Measurements from ENCODE around the gene ABHD8.
A peak's percentile ranks its signal among the peaks of the same experiment; 100 is the strongest.

Gene ABHD8

GRCh38 chr19:17346109-17346671, 43.0 kb upstream of the ABHD8 start:
- DNase-seq (ENCODE audit: low read depth, low spot score), result no peak
- no peak overlapping the region for H3K4me3 ChIP-seq (ENCODE audit: insufficient read length, low read depth)
- no peak overlapping the region for H3K9ac ChIP-seq (ENCODE audit: insufficient read length, low read depth)
- peaks cover 22% of the 10 kb centered on the region for H3K36me3 ChIP-seq (ENCODE audit: insufficient read depth, insufficient read length, low read length)
- no peaks in the 10 kb centered on the region for H3K27me3 ChIP-seq (ENCODE audit: insufficient read depth, insufficient read length)
- TF ChIP-seq ZNF274 (IDR thresholded peaks at IDR 0.05; ENCODE audit: low read depth, low read length), result no peak
- TF ChIP-seq YY1 (IDR thresholded peaks at IDR 0.05; ENCODE audit: insufficient read depth, insufficient read length), result no peak
- TF ChIP-seq SUZ12 (IDR thresholded peaks at IDR 0.05; ENCODE audit: extremely low read depth, insufficient read depth, insufficient read length), result no peak
- H3K4me1 ChIP-seq (ENCODE audit: insufficient read depth, insufficient read length), result peaks cover 8% of the 10 kb centered on the region
- no peaks in the 10 kb centered on the region for H3K9me3 ChIP-seq (ENCODE audit: insufficient read depth, low read length)

GRCh38 chr19:17341845-17342244, 38.6 kb upstream of the ABHD8 start:
- Histone ChIP-seq H3K9ac (ENCODE audit: insufficient read length, low read depth) (no peak overlapping the region), H3K27me3 (ENCODE audit: insufficient read depth, insufficient read length) (no peaks in the 10 kb centered on the region), H3K36me3 (ENCODE audit: insufficient read depth, insufficient read length, low read length) (peaks cover 40% of the 10 kb centered on the region), H3K4me3 (ENCODE audit: insufficient read length, low read depth) (no peak overlapping the region), H3K9me3 (ENCODE audit: insufficient read depth, low read length) (no peaks in the 10 kb centered on the region), H3K4me1 (ENCODE audit: insufficient read depth, insufficient read length) (peaks cover 19% of the 10 kb centered on the region)
- TF ChIP-seq ZNF274 (IDR thresholded peaks at IDR 0.05; ENCODE audit: low read depth, low read length) (no peak), SUZ12 (IDR thresholded peaks at IDR 0.05; ENCODE audit: extremely low read depth, insufficient read depth, insufficient read length) (no peak), YY1 (IDR thresholded peaks at IDR 0.05; ENCODE audit: insufficient read depth, insufficient read length) (no peak)
- DNase-seq (ENCODE audit: low read depth, low spot score), result no peak

- Histone ChIP-seq H3K9ac (ENCODE audit: insufficient read length, low read depth) (no peak overlapping the region), H3K4me1 (ENCODE audit: insufficient read depth, insufficient read length) (peaks cover 19% of the 10 kb centered on the region), H3K36me3 (ENCODE audit: insufficient read depth, insufficient read length, low read length) (peaks cover 40% of the 10 kb centered on the region), H3K9me3 (ENCODE audit: insufficient read depth, low read length) (no peaks in the 10 kb centered on the region), H3K27me3 (ENCODE audit: insufficient read depth, insufficient read length) (no peaks in the 10 kb centered on the region), H3K4me3 (ENCODE audit: insufficient read length, low read depth) (no peak overlapping the region)
- no peak for DNase-seq (ENCODE audit: low read depth, low spot score)
- TF ChIP-seq SUZ12 (IDR thresholded peaks at IDR 0.05; ENCODE audit: extremely low read depth, insufficient read depth, insufficient read length) (no peak), ZNF274 (IDR thresholded peaks at IDR 0.05; ENCODE audit: low read depth, low read length) (no peak), YY1 (IDR thresholded peaks at IDR 0.05; ENCODE audit: insufficient read depth, insufficient read length) (no peak)
These were observed 38.2 kb upstream of the ABHD8 start for GRCh38 chr19:17341386-17341785.

GRCh38 chr19:17340871-17341357, 37.7 kb upstream of the ABHD8 start:
- TF ChIP-seq YY1 (IDR thresholded peaks at IDR 0.05; ENCODE audit: insufficient read depth, insufficient read length), result no peak
- no peak for TF ChIP-seq ZNF274 (IDR thresholded peaks at IDR 0.05; ENCODE audit: low read depth, low read length)
- TF ChIP-seq SUZ12 (IDR thresholded peaks at IDR 0.05; ENCODE audit: extremely low read depth, insufficient read depth, insufficient read length), result no peak
- Histone ChIP-seq H3K4me1 (ENCODE audit: insufficient read depth, insufficient read length) (peaks cover 19% of the 10 kb centered on the region), H3K4me3 (ENCODE audit: insufficient read length, low read depth) (no peak overlapping the region), H3K9ac (ENCODE audit: insufficient read length, low read depth) (peak overlapping the region; percentile 65), H3K36me3 (ENCODE audit: insufficient read depth, insufficient read length, low read length) (peaks cover 40% of the 10 kb centered on the region), H3K9me3 (ENCODE audit: insufficient read depth, low read length) (no peaks in the 10 kb centered on the region), H3K27me3 (ENCODE audit: insufficient read depth, insufficient read length) (no peaks in the 10 kb centered on the region)
- no peak for DNase-seq (ENCODE audit: low read depth, low spot score)

GRCh38 chr19:17340302-17340870, 37.2 kb upstream of the ABHD8 start:
- TF ChIP-seq SUZ12 (IDR thresholded peaks at IDR 0.05; ENCODE audit: extremely low read depth, insufficient read depth, insufficient read length) (no peak), ZNF274 (IDR thresholded peaks at IDR 0.05; ENCODE audit: low read depth, low read length) (no peak), YY1 (IDR thresholded peaks at IDR 0.05; ENCODE audit: insufficient read depth, insufficient read length) (no peak)
- DNase-seq (ENCODE audit: low read depth, low spot score), result no peak
- H3K4me3 ChIP-seq (ENCODE audit: insufficient read length, low read depth), result no peak overlapping the region
- no peaks in the 10 kb centered on the region for H3K9me3 ChIP-seq (ENCODE audit: insufficient read depth, low read length)
- peaks cover 19% of the 10 kb centered on the region for H3K4me1 ChIP-seq (ENCODE audit: insufficient read depth, insufficient read length)
- H3K36me3 ChIP-seq (ENCODE audit: insufficient read depth, insufficient read length, low read length), result peaks cover 40% of the 10 kb centered on the region
- no peaks in the 10 kb centered on the region for H3K27me3 ChIP-seq (ENCODE audit: insufficient read depth, insufficient read length)
- peak overlapping the region; percentile 37 for H3K9ac ChIP-seq (ENCODE audit: insufficient read length, low read depth)

- Histone ChIP-seq H3K27me3 (ENCODE audit: insufficient read depth, insufficient read length) (no peaks in the 10 kb centered on the region), H3K4me1 (ENCODE audit: insufficient read depth, insufficient read length) (peaks cover 19% of the 10 kb centered on the region), H3K4me3 (ENCODE audit: insufficient read length, low read depth) (no peak overlapping the region), H3K9ac (ENCODE audit: insufficient read length, low read depth) (peak overlapping the region; percentile 27), H3K9me3 (ENCODE audit: insufficient read depth, low read length) (no peaks in the 10 kb centered on the region), H3K36me3 (ENCODE audit: insufficient read depth, insufficient read length, low read length) (peaks cover 39% of the 10 kb centered on the region)
- DNase-seq (ENCODE audit: low read depth, low spot score), result no peak
- no peak for TF ChIP-seq YY1 (IDR thresholded peaks at IDR 0.05; ENCODE audit: insufficient read depth, insufficient read length)
- TF ChIP-seq ZNF274 (IDR thresholded peaks at IDR 0.05; ENCODE audit: low read depth, low read length), result no peak
- TF ChIP-seq SUZ12 (IDR thresholded peaks at IDR 0.05; ENCODE audit: extremely low read depth, insufficient read depth, insufficient read length), result no peak
These were observed 36.0 kb upstream of the ABHD8 start for GRCh38 chr19:17339088-17339741.

GRCh38 chr19:17338433-17339078, 35.3 kb upstream of the ABHD8 start:
- H3K9ac ChIP-seq (ENCODE audit: insufficient read length, low read depth), result peak overlapping the region; percentile 97
- H3K4me3 ChIP-seq (ENCODE audit: insufficient read length, low read depth), result peak overlapping the region; percentile 99
- no peak for DNase-seq (ENCODE audit: low read depth, low spot score)
- H3K4me1 ChIP-seq (ENCODE audit: insufficient read depth, insufficient read length), result peaks cover 19% of the 10 kb centered on the region
- TF ChIP-seq ZNF274 (IDR thresholded peaks at IDR 0.05; ENCODE audit: low read depth, low read length) (no peak), YY1 (IDR thresholded peaks at IDR 0.05; ENCODE audit: insufficient read depth, insufficient read length) (no peak), SUZ12 (IDR thresholded peaks at IDR 0.05; ENCODE audit: extremely low read depth, insufficient read depth, insufficient read length) (no peak)
- no peaks in the 10 kb centered on the region for H3K27me3 ChIP-seq (ENCODE audit: insufficient read depth, insufficient read length)
- peaks cover 34% of the 10 kb centered on the region for H3K36me3 ChIP-seq (ENCODE audit: insufficient read depth, insufficient read length, low read length)
- no peaks in the 10 kb centered on the region for H3K9me3 ChIP-seq (ENCODE audit: insufficient read depth, low read length)
